Neural cell (in vitro differentiated cells): ENCODE data around the gene GRIK3.

ENCODE experiments used
- EZH2 ChIP-seq: fragments of 200-600, 300-800 bp; shearing (Covaris generic), sonication (generic); IDR thresholded peaks from 2 replicates; pipeline ENCODE4 v1.6.1; 2014; ENCODE audit warnings: antibody characterized with exemption, low read length, borderline replicate concordance, mild to moderate bottlenecking; ENCODE audit not compliant: insufficient read depth, poor library complexity, severe bottlenecking
- POLR2AphosphoS5 ChIP-seq: IDR thresholded peaks from 2 replicates; pipeline ENCODE4 v1.6.1; 2012
- RAD21 ChIP-seq: fragments of 450-650 bp; conservative IDR thresholded peaks from 2 replicates; pipeline ENCODE4 v1.6.1; 2014; ENCODE audit warnings: antibody characterized with exemption, mild to moderate bottlenecking, moderate library complexity
- REST ChIP-seq: IDR thresholded peaks from 2 replicates; pipeline ENCODE4 v1.6.1; 2012; ENCODE audit warnings: borderline replicate concordance
- SMC3 ChIP-seq: fragments of 450-650 bp; conservative IDR thresholded peaks from 2 replicates; pipeline ENCODE4 v1.6.1; 2014; ENCODE audit warnings: antibody characterized with exemption, mild to moderate bottlenecking, moderate library complexity; ENCODE audit not compliant: poor library complexity
- TF ChIP-seq, protein P1 (sequence below): fragments of 450-650 bp; IDR thresholded peaks from 2 replicates; pipeline ENCODE4 v1.5.1; 2014; ENCODE audit warnings: antibody characterized with exemption, mild to moderate bottlenecking, moderate library complexity; ENCODE audit not compliant: poor library complexity, severe bottlenecking

- no peak for TF ChIP-seq REST
- TF ChIP-seq EZH2: no peak
- TF ChIP-seq, protein P1, sequence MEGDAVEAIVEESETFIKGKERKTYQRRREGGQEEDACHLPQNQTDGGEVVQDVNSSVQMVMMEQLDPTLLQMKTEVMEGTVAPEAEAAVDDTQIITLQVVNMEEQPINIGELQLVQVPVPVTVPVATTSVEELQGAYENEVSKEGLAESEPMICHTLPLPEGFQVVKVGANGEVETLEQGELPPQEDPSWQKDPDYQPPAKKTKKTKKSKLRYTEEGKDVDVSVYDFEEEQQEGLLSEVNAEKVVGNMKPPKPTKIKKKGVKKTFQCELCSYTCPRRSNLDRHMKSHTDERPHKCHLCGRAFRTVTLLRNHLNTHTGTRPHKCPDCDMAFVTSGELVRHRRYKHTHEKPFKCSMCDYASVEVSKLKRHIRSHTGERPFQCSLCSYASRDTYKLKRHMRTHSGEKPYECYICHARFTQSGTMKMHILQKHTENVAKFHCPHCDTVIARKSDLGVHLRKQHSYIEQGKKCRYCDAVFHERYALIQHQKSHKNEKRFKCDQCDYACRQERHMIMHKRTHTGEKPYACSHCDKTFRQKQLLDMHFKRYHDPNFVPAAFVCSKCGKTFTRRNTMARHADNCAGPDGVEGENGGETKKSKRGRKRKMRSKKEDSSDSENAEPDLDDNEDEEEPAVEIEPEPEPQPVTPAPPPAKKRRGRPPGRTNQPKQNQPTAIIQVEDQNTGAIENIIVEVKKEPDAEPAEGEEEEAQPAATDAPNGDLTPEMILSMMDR: no peak
- no peak for TF ChIP-seq POLR2AphosphoS5
- no peak for TF ChIP-seq SMC3
- no peak for TF ChIP-seq RAD21
These were observed 258.6 kb downstream of the GRIK3 start for GRCh38 chr1:36775716-36776115.
